Measurements from ENCODE around the gene MYL4.
"Not testable (repeated sequence)": the region's sequence is repeated elsewhere in the genome, so short reads cannot be mapped to it uniquely, and the experiment has no call there.

MYL4 gene

DNA sequence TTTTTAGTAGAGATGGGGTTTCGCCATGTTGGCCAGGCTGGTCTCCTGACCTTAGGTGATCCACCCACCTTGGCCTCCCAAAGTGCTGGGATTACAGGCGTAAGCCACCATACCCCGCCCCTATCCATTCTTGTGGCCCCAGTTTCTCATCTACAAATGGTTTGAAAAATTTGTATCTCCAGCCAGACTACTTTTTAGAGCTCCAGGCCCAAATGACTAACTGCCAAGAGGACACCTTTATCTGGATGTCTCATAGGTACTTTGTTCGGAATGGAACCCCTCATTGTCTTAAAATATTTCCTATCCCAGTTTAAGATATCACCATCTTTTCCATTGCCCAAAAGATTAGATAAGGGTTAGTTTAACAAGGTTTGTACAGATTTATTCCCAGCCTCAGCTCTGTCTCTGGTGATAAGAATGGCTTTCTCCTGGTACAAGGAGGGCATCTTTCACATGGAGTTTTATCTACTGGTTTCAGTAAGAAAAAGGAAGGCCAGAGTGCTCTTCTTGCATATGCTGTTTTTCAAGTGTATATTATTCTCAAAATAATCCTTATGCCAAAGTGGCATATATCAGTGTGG, 15.1 kb upstream of the MYL4 start:
- DNase-seq = no peak

DNA sequence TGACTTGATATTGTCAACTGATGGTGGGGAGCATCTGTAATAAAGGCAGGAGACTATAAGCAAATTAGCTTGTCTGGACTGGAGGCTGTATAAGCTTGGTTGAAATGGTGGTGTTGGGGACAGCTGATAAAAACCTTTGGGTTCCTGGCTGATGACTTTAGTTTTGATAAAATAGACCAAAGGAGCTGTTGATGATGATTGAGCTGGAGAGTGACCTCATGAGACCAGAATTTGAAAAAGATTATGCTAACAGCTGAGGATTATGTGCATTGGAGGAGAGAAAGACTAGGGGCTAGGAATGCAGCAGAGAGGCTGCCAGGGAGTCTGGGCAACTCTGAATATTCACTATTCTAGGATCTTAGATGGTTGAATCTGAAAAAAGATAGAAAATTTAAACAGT, 11.3 kb upstream of the MYL4 start:
- no peak for DNase-seq

DNA sequence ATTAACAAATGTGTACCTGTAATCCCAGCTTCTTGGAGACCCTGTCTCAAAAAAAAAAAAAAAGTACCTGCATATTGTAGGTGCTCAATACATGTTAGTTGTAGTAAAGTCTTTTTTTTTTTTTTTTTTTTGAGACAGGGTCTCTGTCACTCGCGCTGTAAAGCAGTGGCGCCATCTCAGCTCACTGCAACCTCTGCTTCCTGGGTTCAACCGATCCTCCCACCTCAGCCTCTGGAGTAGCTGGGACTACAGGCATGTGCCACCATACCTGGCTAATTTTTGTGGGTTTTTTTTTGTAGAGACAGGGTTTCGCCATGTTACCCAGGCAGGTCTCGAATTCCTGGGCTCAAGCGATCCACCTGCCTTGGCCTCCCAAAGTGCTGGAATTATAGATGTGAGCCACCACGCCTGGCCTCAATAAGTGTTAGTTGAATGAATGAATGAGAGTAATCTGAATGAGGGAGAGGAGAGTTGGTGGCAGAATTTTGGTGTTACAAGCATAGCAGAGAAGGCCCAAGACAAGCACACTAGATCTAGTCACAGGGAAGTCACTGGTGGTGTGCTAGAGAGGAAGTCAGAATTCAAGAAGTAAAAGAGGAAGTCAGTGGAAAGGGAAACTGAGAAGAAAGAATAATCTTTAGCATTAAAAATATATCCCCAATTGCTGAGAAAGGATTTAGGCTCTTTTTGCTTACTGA, 9.4 kb upstream of the MYL4 start:
- no peak for DNase-seq

DNA sequence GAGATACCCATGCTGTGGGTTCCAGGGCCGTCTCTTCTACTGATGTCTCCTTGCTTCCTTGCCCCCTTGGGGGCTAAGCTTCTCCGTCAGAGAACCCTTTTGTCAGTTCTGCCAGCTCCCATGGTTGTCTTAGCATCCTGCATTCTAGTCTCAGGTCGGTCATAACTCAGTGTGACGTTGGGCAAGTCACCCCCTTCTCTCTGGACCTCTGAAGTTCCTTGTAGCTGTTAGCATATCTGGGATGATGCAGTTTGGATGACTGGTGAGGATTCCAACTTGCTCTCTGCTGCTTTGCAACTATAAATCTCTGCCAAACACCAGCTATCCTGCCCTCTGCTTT, 8.9 kb upstream of the MYL4 start:
- no peak for DNase-seq

DNA sequence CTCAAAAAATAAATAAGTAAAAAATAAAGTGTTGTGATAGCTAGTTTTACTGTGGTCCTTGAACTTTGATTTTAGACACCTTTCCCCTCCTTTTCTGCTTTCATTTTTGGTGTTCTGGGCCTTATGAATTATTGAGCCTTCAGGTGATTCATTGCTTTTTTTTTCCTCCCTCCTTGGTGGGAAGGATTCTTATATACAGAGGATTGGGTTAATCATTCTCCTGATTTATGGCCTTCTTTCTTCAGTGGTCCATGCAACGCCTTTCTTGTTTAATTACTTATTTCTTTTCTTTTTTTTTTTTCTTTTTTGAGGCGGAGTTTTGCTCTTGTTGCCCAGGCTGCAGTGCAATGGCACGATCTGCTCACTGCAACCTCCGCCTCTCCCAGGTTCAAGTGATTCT, 8.0 kb upstream of the MYL4 start:
- DNase-seq = no peak

DNA sequence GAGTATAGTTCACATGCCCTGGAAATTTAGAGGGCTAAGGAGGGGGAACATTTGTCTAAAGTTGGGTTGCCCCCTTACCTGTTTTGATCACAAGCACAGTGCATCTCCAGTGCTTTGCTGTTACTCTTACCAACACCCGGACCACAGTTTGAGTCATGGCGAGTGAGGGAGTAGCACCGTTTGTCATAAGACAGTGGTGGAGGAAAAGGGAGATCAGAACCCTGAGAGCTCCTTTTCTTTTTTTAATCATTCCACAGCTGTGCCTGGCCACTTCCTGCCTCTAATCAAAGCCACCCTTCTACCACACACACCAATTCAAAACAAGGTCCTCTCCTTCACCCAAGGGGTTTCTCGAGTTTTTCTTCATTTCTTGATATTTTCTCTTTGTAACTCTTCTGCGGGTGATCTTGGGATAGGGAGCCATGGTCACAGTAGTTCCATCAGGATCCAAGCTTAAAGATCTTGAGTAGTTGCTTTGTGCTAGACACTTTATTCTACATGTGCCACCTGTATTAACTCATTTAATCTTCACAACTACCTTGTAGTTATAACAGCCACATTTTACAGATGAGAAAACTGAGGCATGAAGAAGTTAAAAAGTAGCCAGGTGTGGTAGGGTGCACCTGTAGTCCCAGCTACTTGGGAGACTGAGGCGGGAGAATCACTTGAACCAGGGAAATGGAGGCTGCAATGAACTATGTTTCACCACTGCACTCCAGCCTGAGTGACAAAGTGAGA, 5.0 kb upstream of the MYL4 start:
- no peak for DNase-seq

DNA sequence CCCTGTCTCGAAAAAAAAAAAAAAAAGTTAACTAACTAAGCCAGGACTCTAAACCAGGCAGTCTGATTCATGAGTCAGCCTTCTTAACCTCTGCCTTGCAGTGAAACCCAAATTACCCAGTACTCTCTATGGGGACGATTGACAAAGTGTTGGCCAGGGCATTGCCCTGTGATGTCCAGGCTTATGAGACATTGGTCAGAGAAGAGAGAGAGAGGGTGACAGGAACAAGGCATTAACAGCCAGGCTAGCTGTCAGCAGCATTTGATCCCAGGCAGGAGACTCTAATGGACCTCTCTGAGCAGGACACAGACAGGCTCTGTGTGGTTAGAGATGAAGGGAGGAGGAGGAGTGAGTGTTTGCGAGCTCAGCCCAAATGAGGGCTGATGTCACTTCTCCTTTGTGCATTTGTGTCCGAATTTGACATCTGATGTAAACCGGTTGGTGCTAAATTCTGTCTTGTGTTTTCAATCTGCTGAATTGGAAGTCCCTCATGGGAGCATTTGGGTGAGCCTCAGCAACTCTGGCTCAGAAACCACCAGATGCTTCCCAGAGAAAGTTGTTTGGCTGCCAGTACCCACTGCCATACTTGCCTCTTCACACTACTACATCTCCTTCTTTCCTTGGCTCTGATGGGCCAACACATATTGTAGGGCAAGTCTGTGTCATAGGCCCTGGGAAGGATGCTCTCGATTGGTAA, 4.3 kb upstream of the MYL4 start:
- DNase-seq = no peak

DNA sequence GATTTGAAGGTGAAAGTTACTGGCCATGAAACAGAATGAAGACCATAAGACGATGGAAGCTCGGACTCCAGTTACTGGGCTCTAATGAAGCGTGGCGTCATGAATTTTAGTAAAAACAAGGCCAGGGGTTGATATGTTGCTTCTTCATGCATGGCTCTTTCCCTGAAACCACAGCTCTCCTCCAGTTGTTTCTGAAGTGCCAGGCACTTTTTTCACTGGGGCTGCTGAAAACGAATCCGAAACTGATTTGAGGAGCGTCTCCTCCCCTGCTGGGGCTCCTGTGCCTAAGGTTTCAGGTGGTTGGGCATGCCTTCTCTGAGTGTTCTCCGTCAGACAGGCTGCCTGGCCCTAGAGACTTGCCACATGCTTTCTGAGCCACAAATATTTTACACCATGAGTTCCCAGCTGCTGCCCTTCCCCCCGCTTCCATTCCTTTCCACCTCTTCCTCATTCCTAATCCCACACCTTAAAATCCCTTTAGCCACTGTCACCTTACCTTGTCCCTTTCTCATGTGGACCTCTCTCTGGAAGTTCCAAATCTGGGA, 3.7 kb upstream of the MYL4 start:
- DNase-seq = peak; percentile 74

DNA sequence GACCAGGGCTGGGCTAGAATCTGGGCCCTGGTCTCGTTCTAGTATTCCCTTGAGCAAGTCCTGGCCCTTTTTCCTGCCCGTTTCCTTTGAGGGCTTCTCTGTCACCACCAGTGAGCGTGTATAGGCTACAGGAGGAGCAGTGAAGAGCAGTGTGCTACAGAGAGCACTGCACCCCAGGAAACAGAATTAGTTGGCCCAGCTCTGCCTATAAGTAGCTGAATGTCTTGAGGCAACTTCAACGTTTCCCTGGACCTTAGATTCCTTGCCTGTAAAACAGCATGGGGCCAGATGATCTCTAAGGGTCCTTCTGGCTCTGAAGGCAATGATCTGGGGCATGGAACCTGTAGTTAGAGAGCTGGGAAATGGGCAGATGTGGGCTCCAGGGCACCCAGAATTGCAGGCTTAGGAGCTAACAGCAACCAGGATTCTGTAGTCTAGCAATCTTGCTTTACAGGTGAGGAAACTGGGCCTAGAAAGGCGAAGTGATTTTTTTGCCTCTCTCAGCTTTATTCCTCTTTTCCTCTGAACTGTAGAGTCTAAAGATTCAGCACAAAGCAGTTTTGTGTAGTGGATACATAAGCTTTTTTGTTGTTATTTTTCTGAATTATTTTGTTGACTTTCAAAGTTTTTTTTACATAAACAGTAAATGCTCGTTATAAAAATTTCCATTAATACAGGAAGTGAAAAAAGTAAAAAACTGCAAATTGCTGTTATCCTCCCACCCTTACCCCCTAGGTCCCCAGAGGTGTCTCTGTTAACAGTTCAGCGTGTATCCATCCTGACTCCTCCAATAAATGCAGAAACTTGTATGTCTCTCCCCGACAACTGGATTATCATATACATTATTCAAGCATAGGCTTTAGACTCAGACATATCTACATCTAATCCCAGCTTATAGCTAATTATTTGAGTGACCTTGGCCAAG, 1.7 kb upstream of the MYL4 start:
- DNase-seq = no peak

DNA sequence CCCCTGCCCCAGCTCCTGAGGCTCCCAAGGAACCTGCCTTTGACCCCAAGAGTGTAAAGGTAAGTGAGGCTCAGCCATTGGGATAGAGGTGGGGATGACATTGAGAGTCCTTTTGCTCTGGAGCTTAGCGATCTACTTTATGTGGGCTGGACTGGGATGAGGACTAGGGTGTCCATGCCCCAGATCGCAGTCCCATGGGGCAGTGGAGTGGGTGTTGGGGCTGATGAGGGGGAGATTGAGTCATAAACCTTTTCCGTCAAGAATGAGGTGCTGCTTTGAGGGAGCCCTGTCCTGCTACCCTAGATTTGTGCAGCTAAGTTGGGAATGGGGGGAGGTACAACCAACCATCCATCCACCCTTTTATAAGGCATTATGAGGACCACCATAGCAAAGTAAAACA, 351 bp downstream of the MYL4 start:
- no peak for DNase-seq

DNA sequence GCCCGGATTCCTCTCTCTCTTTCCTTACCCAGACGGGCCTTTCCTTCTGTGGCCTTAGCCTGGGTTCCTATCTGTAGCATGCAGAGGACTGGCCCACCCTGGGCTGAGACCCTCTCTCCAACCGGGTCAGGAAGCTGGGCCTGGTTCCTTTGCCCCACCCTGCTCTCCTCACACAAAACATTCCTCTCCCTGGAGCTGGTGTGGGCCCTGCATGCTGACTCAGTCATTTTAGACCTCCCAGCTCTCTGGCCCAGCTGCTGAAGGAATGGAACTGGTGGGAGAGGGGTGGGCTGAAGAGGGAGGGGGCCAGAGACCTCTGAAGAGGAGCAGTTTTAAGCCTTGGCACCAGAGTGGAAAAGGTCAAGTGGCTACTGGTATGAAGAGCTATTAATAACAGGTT, 957 bp downstream of the MYL4 start:
- peak; percentile 52 for DNase-seq

DNA sequence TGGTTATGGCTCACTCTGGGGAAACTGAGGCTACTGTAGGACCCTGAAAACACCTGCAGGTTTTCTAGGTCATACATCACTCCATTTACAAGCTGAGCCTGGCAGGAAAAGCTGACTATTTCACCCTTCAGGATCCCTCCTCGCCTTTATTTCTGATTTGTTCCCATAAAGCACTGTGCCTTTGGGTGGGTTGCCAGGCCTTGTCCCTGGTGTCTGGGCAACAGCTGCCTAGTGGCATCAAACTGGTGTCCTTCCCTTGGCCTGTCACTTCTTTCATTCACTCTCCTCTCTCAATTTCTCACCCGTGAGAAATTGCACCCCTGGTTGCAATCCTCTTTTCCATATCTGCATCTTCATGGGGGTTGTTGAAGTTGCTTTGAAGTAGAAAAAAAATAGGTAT, 1.6 kb downstream of the MYL4 start:
- DNase-seq = no peak

DNA sequence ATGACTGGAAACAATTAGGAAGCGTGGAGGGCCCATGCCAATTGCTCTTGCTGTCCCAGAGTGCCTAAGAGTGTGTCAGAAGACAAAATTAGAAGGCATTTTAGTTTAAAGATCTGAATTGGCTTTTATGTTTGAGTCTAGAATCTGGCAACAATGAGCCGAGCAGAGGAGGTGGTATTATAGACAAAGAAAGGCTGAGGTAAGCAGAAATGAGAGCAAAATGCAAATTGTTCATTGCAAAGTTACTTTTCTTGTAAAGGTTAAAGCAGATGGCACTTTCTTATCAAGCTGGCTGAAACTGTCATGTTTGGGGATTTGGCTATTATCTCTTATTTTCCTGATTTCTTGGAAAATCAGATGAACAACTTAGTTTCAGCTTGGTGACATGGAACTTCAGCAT, 3.3 kb downstream of the MYL4 start:
- DNase-seq = no peak

DNA sequence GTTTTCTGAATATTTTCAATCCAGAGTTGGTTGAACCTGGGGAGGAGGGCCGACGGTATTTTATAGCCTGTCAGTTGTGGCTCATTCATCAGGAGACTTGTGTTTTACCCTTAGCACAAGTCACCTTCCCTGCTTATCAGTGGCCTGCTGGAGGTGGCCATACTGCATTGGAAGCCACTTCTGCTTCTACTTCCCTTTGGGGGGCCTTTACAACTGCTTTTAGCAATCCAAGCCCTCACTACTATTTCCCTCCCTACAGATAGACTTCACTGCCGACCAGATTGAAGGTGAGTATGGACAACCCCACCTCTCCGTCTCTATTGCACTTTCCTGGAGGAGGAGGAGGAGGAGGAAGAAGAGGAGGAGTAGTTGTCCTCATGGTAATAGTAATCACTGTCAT, 4.4 kb downstream of the MYL4 start:
- DNase-seq = no peak

DNA sequence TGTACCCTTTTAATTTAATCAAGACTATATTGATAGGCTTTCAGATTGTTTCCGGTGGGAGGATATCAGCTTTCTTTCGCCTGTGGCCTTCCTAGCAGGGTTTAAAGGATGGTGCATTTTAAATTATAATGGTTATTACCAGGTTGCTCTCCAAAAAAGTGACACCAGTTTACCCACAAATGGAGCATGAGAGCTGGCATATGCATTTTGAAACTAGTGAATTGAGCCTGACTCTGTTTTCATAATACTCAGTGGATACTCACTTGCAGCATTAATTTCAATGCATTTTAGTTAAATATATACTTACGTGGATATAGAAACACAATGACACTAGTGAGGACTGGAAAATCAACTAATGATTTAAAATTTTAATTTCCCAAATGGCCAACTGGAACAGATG, 5.8 kb downstream of the MYL4 start:
- no peak for DNase-seq

DNA sequence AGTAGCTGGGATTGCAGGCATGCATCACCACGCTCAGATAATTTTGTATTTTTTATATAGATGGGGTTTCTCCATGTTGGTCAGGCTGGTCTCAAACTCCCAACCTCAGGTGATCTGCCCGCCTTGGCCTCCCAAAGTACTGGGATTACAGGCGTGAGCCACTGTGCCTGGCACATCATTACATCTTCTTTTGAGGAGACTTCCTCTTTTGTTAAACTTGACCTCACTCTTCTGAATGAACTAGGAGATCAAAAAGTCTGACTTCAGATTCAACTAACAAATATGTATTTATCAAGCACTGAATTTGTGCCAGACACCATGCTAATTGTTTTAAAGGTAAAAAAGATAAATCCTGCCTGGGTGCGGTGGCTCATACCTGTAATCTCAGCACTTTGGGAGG, 7.7 kb downstream of the MYL4 start:
- DNase-seq = not testable (repeated sequence)

DNA sequence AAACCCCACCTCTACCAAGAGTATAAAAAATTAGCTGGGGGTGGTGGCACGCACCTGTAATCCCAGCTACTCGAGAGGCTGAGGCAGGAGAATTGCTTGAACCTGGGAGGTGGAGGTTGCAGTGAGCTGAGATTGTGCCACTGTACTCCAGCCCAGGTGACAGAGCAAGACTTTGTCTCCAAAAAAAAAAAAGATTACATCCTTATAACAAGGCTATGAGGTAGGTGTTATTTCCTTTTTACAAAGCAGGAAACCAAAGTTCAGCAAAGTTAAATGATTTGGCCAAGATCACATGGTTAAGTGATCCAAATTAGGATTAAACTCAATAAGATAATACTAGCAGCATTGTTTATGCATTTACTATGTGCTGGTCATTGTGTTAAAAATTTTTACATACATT, 8.1 kb downstream of the MYL4 start:
- not testable (repeated sequence) for DNase-seq

DNA sequence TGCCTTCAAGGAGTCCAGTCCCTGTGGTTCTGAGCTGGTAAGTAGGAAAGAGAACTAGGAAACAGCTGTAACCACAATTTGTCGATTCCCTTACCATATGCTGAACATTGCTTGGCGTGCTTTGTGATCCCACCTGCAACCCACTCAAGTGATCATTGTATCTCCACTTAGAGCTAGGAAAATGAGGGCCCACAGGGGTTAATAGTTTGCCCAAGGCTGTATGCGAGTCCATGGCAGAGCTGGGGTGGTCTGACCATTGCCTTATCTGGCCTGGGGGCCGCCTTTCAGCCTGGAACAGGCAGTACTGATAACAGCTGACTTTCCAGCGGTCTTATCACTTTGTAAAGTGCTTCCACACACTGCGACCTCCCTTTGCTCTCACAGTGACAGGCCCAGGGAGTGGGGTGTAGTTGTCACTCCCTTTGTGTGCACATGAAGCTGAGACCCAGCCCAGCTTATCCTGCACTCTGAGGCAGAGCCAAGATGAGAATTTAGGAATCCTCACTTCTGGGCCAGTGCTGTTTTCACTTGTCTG, 9.8 kb downstream of the MYL4 start:
- DNase-seq = no peak

DNA sequence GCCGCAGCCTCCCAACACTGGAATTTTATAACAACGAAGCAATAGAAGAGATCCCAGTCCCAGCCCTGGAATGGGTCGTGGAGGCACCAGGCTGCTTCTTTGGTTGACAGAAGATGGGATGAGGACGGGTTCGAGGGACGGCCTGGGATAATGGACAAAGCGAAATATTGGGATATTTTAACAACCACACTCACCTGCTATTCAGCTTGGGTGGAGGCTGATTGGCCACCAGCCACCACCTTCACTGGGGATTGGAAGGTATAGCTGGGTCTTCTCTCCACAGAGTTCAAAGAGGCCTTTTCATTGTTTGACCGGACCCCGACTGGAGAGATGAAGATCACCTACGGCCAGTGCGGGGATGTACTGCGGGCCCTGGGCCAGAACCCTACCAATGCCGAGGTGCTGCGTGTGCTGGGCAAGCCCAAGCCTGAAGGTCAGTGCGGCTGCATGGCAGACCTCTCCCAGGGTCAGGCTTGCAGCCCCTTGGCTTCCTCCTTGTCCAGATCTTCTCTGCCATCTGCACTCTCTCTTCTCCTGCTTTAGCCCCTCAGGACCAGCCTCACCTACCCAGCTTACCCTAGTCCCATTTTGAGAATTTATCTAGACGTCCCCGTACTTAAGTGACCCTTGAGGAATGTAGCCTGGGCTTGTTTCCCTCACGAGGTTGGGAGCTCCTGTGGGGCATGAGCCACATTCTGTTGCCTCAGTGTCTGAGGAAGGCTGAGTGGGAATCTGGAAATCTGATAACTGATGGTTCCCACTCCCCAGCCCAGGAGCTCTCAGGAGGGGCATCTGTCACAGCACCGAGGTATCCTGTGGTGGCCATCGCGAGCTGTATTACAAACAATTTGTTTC, 10.7 kb downstream of the MYL4 start:
- DNase-seq = no peak

DNA sequence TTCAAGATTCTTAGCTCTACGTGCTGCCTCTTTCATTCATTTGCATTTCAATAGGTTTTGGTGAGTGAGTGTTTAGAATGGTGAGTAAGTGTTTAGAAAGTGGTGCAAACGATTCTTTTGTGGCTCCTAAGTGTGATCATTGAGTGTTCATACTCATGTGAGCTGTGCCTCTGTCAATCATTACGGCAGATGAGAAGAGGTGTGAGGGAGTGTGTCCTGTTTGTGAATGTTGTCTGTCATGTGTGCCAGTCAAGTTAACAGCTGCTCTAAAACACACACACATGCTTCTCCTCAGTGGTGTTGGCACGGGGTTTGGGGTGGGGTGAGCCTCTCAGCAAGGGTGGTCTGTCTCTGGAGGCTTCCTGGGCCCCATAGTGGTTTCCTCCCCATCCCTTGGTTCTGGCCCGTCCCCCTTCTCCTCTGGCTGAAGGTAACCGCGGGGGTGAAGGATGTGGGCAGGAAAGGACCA, 11.4 kb downstream of the MYL4 start:
- DNase-seq = no peak

DNA sequence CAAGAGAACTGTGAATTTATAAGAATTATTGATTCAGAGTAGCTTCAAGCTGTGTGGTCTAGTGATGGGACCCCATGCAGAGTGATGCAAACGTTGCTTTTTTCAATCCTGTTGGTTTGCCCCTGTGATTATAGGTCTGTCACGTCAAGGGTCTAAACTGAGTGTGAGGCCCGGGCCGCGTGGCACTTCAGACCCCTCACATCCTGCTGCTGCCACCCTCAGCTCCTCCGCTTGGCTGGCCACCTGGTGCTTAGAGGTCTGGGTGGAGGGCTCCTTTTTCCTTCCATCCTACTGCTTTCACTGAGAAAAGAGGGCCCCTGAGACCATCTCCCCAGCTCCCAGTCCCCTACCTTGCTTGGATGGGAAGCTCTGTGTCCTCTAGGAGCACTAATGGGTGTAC, 12.0 kb downstream of the MYL4 start:
- no peak for DNase-seq

Data from femur (tissue), 1 donor.